Bronchial epithelial cell (primary cell): ENCODE data around the gene FBXO15. TPM values are rescaled to one million over a fixed set of nuclear protein-coding genes. Genes with fewer than 3 reads are reported as not detected.
A peak's percentile ranks its signal among the peaks of the same experiment; 100 is the strongest.

ENCODE experiments used
- DNase-seq: peaks from one replicate; pipeline ENCODE4 v3.0.0-alpha.2; 2010; ENCODE audit warnings: low read depth
- FAIRE-seq: peaks from 2 replicates; lab custom pipeline; 2011; peaks lifted over from hg19 to GRCh38; lab: Jason Lieb, UNC
- H3K27me3 ChIP-seq: 2 replicates; pipeline ENCODE4 v1.5.1; 2011; ENCODE audit warnings: low read length; ENCODE audit not compliant: control insufficient read depth, insufficient read depth
- H3K36me3 ChIP-seq: 2 replicates; pipeline ENCODE4 v1.5.1; 2011; ENCODE audit warnings: low read length; ENCODE audit not compliant: control insufficient read depth, insufficient read depth
- H3K4me3 ChIP-seq: 2 replicates; pipeline ENCODE4 v1.5.1; 2011; ENCODE audit warnings: mild to moderate bottlenecking, low read depth, low read length, control low read depth
- CTCF ChIP-seq: IDR thresholded peaks from 2 replicates; pipeline ENCODE4 v1.5.1; 2011; ENCODE audit warnings: mild to moderate bottlenecking, moderate library complexity, low read length, control low read depth, inconsistent platforms; ENCODE audit not compliant: insufficient read depth, severe bottlenecking
- total RNA-seq: library from RNA; depleted of rRNA; stranded (reverse); fragments of >200 nt; gene quantifications from 2 replicates; pipeline ENCODE4 v1.2.1, GENCODE V29; 2014

The FBXO15 gene
- total RNA-seq, 1 donor from 2014 or later = not detected

- no peaks in the 10 kb centered on the region for H3K27me3 ChIP-seq
- TF ChIP-seq CTCF = no peak
- no peaks in the 10 kb centered on the region for H3K36me3 ChIP-seq
- no peak for FAIRE-seq
- DNase-seq = peak; percentile 55
- no peak overlapping the region for H3K4me3 ChIP-seq
These were observed 5.4 kb downstream of the FBXO15 start for GRCh38 chr18:74142252-74142651.

DNA sequence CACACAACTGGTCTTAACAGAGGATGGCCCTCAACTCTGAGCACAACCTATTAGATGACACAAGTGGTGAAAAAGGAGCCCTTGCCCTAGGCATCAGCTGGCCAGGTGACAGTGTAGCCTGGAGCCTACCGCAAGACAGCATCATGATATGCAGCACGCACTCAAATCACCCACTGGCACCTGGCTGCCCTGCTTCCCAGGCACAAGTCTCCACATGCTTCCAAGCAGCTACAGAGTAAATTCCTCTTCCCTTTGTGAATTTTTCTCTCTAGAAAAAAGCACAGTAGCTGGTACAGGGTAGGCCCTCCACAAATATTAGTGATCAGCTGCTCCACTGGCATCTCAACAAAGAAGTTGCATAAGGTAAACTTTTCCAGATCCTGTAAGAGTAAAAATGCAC lies 6.0 kb downstream of the FBXO15 start:
- H3K4me3 ChIP-seq = no peak overlapping the region
- H3K27me3 ChIP-seq = no peaks in the 10 kb centered on the region
- no peaks in the 10 kb centered on the region for H3K36me3 ChIP-seq
- TF ChIP-seq CTCF = no peak
- no peak for FAIRE-seq
- peak; percentile 83 for DNase-seq

- Histone ChIP-seq H3K36me3 (no peaks in the 10 kb centered on the region), H3K27me3 (no peaks in the 10 kb centered on the region), H3K4me3 (no peak overlapping the region)
- no peak for DNase-seq
- TF ChIP-seq CTCF = no peak
- FAIRE-seq = no peak
These were observed 7.1 kb downstream of the FBXO15 start for GRCh38 chr18:74140582-74140981.

- peak; percentile 79 for DNase-seq
- Histone ChIP-seq H3K27me3 (no peaks in the 10 kb centered on the region), H3K36me3 (no peaks in the 10 kb centered on the region), H3K4me3 (no peak overlapping the region)
- TF ChIP-seq CTCF = no peak
- FAIRE-seq = no peak
These were observed 7.7 kb downstream of the FBXO15 start for GRCh38 chr18:74139888-74140287.

GRCh38 chr18:74139411-74139810 lies 8.2 kb downstream of the FBXO15 start:
- no peak for FAIRE-seq
- no peak for DNase-seq
- Histone ChIP-seq H3K4me3 (no peak overlapping the region), H3K27me3 (no peaks in the 10 kb centered on the region), H3K36me3 (no peaks in the 10 kb centered on the region)
- no peak for TF ChIP-seq CTCF

- no peak for FAIRE-seq
- Histone ChIP-seq H3K4me3 (no peak overlapping the region), H3K27me3 (no peaks in the 10 kb centered on the region), H3K36me3 (no peaks in the 10 kb centered on the region)
- TF ChIP-seq CTCF = no peak
- DNase-seq = no peak
These were observed 9.6 kb downstream of the FBXO15 start for GRCh38 chr18:74137920-74138538.
